ENCODE measurements around the gene DBR1.

Gene DBR1

DNA sequence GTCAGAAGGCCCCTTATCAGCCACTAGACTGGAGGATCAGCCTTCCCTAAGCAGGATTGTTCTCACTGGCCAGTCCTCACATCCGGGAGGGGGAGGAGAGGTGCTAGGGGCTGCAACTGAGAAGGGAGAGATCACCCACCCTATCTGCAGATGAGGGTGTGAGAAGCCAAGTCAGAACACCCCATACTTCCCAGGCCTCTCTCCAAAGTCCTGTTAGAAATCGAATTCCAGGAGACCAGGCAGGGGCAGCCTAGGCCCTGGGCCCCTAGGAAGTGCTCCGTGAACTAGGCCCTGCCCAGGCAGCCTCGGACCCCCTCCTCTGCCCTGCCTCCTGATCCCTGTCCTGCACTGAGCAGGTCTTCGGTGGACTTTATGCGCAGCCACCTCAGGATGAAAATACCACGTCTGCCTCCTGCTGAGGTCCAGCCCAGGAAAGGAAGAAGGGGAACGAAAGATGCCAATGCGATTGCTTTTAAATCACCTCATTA is 60.2 kb downstream of the DBR1 start:
- no peak for DNase-seq (ENCODE audit: low read depth)
- TF ChIP-seq, protein P1, sequence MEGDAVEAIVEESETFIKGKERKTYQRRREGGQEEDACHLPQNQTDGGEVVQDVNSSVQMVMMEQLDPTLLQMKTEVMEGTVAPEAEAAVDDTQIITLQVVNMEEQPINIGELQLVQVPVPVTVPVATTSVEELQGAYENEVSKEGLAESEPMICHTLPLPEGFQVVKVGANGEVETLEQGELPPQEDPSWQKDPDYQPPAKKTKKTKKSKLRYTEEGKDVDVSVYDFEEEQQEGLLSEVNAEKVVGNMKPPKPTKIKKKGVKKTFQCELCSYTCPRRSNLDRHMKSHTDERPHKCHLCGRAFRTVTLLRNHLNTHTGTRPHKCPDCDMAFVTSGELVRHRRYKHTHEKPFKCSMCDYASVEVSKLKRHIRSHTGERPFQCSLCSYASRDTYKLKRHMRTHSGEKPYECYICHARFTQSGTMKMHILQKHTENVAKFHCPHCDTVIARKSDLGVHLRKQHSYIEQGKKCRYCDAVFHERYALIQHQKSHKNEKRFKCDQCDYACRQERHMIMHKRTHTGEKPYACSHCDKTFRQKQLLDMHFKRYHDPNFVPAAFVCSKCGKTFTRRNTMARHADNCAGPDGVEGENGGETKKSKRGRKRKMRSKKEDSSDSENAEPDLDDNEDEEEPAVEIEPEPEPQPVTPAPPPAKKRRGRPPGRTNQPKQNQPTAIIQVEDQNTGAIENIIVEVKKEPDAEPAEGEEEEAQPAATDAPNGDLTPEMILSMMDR (IDR thresholded peaks at IDR 0.05; ENCODE audit: low read depth, low read length, missing control alignments): no peak
- H3K4me3 ChIP-seq (ENCODE audit: low read depth, low read length): no peak overlapping the region

DNA sequence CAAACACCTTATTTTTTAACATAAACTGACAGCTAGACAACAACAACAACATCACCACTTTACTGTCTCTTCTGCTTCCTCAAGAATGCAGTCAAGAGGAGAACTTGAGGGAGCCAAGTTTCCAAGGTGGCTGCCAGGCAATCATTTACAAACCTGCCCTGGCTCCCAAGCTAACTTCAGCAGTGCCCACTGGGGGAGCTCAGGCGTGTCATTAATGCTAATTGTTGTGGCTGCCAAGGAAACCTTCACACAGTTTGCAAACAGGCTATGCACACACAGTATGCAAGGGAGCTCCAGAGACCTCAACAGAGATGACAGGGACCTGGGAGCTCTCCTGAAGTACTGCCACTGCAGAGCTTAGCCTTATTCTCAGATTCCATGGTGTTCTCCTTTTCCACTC is 61.4 kb downstream of the DBR1 start:
- no peak for DNase-seq (ENCODE audit: low read depth)
- TF ChIP-seq, protein P1 (IDR thresholded peaks at IDR 0.05; ENCODE audit: low read depth, low read length, missing control alignments): no peak

DNA sequence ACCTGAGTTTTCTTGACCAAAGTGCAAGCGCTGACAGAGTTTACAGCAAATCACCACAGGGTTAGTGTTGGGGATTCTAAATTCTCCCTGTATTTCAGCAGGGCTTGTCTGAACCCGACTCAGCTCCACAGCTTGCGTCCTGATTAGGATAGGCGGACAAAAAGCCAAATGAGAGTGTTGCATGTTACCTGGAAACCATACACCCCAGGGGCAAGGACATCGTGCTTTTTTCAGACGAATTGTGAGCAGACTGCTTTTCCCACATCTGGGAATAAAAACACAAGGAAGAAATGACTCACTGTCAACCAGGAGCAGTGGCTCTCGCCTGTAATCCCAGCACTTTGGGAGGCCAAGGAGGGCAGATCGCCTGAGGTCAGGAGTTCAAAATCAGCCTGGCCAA is 62.4 kb downstream of the DBR1 start:
- no peak for DNase-seq (ENCODE audit: low read depth)
- H3K4me3 ChIP-seq (ENCODE audit: low read depth, low read length): no peak overlapping the region
- TF ChIP-seq, protein P1 (IDR thresholded peaks at IDR 0.05; ENCODE audit: low read depth, low read length, missing control alignments): no peak

More for the DNA sequence above, 61.4 kb downstream of the DBR1 start:
- no peak overlapping the region for H3K4me3 ChIP-seq (ENCODE audit: low read depth, low read length)

Measured in GM12864 (cell line).